ENCODE data around the gene RBM27.
"Not testable (repeated sequence)": the region's sequence is repeated elsewhere in the genome, so short reads cannot be mapped to it uniquely, and the experiment has no call there.

Gene RBM27, protein sequence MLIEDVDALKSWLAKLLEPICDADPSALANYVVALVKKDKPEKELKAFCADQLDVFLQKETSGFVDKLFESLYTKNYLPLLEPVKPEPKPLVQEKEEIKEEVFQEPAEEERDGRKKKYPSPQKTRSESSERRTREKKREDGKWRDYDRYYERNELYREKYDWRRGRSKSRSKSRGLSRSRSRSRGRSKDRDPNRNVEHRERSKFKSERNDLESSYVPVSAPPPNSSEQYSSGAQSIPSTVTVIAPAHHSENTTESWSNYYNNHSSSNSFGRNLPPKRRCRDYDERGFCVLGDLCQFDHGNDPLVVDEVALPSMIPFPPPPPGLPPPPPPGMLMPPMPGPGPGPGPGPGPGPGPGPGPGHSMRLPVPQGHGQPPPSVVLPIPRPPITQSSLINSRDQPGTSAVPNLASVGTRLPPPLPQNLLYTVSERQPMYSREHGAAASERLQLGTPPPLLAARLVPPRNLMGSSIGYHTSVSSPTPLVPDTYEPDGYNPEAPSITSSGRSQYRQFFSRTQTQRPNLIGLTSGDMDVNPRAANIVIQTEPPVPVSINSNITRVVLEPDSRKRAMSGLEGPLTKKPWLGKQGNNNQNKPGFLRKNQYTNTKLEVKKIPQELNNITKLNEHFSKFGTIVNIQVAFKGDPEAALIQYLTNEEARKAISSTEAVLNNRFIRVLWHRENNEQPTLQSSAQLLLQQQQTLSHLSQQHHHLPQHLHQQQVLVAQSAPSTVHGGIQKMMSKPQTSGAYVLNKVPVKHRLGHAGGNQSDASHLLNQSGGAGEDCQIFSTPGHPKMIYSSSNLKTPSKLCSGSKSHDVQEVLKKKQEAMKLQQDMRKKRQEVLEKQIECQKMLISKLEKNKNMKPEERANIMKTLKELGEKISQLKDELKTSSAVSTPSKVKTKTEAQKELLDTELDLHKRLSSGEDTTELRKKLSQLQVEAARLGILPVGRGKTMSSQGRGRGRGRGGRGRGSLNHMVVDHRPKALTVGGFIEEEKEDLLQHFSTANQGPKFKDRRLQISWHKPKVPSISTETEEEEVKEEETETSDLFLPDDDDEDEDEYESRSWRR

DNA sequence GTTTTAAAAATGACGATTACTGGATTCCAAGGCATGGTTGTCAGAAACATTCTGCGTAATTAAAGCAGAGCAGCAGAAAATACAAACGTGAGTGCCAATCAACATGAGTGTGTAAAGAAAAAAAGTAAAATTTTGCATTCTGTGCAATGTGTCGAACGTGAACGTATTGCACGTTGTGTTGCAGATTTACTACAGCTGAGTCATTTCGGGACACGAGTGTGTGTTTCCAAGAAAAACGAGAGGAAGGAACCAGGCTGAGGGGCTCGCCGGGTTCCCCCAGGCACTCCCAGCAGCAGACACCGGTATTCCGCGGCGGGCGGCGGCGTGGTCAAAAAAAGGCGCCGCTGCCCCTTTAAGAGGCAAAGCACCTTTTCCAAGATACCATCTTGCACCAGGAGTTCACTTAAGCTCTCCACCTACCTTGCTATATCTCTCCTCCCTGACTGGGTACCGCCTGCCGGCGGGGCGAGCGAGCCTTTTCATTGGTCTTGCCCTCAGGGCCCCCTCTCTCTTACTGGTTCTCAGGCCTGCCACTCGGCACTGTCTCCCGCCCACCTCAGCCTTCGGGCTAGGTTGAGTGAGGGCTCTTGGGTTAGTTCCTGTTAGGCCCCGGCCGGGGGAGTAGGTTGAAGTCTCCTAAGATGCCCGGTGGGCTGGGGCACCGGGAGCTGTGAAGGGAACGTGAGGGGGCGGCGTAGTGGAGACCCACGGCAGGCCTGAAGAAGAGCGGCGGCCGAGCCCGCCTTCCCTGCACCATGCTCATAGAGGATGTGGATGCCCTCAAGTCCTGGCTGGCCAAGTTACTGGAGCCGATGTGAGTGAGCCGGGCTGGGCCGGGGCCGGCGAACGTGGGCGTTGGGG is at the start of gene RBM27:
RBM27 (plus strand) TSS at position 595 of the 861 bp plus-strand sequence; CDS start at position 756, 161 bp downstream.
- DNase-seq: peak; percentile 88 to 98

DNA sequence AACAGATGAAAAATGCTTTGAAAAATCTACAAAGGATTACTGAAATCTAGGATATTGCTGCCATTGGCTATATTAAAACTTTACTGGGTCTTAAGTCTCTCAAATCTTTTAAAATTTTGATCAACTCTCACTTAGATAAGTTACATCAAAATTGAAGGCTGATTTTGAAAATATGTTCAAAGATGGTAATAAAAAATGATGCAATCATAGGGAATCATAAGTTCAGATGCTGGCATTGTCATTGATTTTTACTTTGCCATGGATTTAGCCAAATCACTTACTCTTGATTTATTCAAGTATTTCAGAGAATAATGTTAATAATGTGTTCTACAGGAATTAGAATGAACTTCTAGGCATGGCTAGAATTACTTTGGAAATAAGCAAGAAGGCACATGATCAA is 45.1 kb upstream of the RBM27 start:
- no peak for DNase-seq

DNA sequence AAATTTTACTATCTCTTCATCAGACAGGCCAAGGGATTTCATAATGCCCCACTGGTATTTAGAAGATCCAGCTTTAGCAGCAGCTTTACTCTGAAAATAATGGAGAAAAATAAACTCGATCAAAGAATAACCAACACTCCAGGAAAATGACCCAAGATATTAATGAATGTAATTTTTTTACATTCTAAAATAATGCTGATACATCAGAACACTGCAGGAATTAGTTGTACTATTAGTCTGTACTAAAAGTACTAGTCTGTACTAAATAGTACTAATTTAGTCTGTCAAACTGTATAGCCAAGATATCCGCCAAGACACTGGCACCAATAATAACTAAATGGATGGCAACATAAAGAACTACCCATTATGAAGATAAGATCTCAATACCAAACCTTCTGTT is 39.0 kb upstream of the RBM27 start:
- no peak for DNase-seq

DNA sequence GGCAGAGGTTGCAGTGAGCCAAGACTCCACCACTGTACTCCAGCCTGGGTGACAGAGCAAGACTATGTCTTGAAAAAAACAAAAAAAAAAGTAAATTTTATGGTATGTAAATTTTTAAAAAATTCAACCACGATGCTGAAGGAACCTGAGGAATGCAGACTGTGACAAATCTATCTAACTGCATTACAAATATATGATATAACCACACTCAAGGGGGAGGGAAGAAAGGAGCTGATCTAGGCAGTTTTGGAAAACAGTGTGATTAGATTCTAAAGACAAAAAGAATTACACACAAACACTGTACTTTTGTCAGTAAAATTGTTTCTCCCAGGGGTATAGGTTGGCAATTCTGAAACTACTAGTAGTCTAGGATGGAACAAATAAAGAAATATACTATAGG is 37.9 kb upstream of the RBM27 start:
- DNase-seq: no peak

DNA sequence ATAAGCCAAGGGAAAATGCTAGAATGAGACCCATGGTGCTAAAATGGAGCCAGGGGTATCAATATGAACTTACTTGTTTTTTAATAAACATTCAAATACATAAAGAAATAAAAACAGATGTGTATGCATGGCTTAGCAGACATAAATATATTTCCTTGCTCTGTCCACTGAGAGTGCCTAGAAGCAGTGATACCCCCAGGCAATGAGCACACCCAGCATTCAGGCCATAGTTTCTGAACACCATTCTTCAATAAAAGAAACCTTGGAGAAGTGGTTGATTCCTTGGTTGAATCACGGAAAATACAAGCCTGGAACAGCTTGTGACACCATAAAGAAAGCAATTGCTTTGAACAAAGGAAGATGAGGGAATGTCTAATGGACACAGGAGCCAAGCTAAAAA is 37.5 kb upstream of the RBM27 start:
- DNase-seq: no peak

DNA sequence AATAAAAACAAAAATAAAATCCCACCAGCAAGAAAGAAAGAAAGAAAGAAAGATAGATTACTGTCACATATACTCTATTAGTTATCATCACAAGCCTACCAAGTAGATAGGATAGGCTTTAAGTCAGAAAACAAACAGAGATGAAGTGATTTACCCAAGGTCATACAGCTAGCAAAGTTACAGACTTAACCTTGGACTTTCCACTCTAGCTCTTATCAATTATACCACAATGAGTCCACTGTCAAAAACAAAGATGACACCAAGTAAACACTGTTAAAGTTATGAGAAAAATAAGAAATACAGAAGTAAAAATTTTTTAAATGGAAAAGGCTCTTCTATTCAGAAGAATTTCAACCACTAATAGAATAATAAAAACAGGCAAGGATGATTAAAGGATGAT is 34.3 kb upstream of the RBM27 start:
- no peak for DNase-seq

DNA sequence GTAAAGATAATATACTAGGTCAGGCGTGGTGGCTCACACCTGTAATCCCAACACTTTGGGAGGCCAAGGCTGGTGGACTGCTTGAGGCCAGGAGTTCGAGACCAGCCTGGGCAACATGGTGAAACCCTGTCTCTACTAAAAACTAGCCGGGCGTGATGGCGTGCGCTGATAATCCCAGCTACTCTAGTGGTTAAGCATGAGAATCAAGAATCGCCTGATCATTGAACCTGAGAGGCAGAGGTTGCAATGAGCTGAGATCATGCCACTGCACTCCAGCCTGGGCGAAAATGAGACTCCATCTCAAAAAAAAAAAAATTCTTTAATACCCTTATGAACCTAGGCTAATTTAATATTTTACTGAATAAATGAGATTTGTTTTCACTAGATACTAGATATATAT is 30.4 kb upstream of the RBM27 start:
- DNase-seq: not testable (repeated sequence)

DNA sequence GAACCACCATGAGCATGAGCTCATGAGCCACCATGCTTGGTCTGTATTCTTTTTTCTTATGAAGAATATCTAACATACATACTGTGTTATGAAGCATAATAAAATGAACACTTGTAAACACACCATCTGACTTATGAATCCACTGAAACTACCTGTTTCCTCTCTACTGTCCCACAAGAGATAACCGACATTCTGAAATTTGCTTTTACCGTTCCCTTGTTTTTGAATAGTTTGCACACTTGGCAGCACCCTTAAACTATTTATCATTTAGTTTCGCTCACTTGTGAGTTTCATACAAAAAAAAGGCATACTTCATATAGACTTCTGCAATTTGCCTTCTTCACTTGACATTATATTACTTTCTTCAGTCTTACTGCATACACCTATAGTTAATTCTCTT is 29.8 kb upstream of the RBM27 start:
- DNase-seq: no peak

DNA sequence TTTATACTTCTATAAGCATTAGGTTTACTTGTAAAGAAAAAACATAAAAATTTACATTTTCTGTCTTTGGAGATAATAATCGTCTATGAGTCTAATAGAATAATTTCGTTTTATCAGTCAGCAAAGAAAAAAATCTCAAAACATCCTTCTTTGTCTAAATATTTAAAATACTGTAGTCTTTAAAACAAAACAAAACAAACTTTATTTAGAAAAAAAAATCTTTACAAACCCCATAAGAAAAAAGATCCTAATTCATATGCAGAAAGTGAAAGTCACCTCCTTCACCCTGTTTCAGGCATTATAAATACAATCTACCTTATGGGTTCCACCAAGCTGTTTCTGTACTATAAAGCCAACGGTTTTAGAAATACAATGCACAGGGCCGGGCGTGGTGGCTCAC is 26.6 kb upstream of the RBM27 start:
- no peak for DNase-seq

DNA sequence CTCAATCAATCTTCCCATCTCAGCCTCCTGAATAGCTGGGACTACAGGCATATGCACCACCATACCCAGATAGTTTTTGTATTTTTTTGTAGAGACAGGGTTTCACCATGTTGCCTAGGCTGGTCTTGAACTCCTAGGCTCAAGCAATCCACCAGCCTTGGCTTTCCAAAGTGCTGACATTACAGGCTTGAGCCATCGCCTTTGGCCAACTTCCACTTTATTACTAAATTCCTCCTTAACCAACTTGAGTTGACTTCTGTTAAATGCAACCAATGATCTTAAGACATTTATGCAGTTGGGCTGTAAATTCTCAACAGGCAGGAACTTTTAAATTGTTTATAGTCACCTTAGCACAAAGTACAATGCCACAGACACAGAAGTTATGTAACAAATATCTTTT is 23.7 kb upstream of the RBM27 start:
- DNase-seq: no peak

DNA sequence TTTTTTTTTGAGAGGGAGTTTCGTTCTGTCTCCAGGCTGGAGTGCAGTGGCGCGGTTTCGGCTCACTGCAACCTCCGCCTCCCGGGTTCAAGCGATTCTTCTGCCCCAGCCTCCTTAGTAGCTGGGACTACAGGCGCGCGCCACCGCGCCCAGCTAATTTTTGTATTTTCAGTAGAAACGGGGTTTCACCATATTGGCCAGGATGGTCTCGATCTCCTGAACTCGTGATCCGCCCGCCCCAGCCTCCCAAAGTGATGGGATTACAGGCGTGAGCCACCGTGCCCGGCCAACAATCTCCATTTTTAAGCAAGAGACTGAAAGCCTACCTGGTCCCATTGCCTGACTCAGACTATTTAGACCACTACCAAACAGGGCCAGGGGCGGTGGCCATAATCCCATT is 20.0 kb upstream of the RBM27 start:
- DNase-seq: not testable (repeated sequence)

DNA sequence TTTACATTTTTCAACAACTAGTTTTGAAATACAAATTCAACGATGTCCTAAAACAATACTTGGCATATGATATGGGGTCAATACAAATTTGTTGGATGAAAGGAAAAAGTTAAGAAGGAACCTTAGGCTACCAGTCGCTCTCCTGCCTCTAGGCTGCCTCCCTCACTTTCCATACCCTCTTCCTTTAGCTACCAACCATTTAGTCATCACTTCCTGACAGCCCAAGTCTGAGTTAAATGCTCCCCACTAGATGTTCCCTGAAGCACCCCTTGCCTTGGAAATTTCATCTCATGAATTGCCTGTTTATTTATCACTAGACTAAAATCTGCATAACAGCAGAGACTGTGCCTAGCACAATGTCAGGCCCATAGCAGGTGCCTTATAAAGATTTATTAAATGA is 18.2 kb upstream of the RBM27 start:
- peak in 1 of 2 donors; percentile 61 for DNase-seq

DNA sequence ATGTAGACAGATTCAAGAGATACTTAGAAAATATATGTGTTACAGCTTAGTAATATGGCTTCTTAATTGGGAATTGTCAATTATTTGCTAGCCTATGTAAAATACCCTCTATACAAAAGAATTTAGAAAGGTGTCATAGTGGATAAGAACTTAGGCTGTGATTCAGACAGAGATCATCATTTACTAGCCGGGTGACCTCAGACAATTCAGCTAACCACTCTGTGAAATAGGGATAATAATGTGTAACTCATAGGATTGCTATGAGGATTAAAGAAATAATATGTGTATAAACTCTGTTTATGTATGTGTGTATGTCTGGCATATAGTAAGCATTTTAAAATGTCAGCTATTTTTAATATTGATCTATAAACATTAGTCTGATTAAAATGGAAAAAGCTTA is 15.0 kb upstream of the RBM27 start:
- no peak for DNase-seq

DNA sequence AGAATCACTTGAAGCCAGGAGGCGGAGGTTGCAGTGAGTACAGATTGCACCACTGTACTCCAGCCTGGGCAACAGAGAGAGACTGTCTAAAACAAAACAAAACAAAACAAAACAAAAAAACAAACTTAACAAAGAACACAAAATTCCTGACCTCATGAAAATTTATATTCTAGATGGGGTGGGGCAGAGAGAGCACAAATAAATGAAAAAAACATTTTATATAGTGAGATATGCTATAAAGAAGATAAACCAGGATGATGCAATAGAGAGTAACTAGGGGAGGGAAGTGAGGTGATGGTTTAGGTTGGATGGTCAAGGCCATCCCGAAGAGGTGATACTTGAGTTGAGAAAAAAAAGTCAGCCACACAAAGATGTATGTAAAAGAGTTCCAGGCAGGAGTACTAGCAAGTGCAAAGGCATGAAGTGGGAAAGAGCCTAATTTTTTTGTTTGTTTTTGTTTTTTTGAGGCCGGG is 10.8 kb upstream of the RBM27 start:
- DNase-seq: no peak

DNA sequence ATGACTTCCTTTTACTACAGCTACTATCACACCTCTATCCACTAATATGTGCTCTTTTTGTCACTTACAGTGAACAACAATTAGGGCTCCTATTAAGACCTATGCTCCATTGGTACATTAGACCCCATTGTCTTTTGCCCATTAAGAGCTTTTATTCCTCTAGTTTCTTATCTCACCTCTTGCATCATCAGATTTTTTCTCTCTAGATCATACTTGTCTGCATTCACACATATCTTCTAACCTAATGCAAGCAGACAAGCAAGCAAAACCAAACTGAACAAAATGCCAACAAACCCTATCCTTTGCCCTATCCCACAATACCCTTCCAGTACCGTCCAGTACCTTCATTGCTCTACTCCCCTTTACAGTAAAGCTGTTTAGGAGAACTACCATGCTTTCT is 10.1 kb upstream of the RBM27 start:
- no peak for DNase-seq

DNA sequence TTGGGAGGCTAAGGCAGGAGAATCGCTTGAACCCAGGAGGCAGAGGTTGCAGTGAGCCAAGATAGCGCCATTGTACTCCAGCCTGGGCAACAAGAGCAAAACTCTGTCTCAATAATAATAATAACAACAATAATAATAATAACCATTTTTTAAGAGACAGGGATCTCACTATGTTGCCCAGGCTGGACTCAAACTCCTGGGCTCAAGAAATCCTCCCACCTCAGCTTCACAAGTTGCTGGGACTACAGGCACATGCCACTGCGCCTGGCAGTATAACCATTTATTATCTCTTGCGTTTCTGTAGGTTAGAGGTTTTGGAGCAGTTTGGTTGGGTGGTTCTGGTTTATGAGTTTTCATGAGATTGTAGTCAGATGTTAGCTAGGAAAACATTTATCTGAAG is 8.4 kb upstream of the RBM27 start:
- not testable (repeated sequence) for DNase-seq

DNA sequence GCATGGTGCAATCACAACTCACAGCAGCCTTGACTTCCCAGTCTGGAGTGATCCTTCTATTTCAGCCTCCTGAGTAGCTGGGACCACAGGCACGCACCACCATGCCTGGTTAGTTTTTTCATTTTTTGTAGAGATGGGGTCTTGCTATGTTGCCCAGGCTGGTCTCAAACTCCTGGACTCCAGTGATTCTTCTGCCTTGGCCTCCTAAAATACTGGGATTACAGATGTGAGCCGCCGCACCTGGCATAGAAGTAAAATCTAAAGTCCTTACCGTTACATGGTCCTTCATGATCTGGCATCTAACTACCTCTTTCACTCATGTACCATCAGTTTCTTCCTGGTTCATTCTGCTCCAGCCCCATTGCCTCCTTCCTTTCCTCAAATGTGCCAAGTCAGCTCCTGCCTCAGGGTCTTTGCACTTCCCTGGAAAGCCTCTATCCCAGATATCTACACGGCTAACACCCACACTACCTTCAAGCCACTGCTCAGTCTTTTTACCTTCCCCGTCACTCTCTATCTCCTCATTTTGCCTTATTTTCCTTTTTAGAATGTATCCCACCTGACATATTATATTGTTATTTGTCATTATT is 6.9 kb upstream of the RBM27 start:
- DNase-seq: no peak

DNA sequence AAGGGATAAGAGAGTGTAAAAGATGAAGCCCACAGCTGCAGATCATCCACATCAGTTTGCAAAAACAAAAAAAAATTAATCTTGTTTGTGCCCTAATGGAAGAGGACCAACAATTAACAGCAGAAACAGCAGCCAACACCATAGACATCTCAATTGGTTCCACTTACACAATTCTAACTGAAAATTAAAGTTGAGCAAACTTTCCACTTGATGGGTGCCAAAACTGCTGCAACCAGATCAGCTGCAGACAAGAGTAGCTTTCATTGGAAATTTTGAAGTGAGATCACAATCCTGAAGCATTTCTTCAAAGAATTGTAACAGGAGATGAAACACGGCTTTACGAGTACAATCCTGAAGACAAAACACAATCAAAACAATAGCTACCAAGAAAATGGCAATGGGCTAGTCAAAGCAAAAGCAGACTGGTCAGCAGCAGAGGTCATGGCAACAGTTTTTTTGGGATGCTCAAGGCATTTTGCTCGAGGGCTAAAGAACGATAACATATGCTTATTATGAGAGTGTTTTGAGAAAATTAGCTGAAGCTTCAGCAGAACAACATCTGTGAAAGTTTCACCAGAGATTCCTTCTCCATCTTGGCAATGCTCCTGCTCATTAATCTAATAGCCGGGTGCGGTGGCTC is 4.1 kb upstream of the RBM27 start:
- DNase-seq: no peak

DNA sequence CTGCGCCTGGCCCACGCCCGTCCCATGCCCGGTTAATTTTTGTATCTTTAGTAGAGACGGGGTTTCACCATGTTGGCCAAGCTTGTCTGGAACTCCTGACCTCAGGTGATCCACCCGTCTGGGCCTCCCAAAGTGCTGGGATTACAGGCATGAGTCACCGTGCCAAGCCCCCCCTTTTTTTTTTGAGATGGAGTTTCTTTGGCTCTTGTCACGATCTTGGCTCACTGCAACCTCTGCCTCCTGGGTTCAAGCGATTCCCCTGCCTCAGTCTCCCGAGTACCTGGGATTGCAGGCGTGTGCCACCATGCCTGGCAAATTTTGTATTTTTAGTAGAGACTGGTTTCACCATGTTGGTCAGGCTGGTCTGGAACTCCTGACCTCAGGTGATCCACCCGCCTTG is 1.6 kb upstream of the RBM27 start:
- not testable (repeated sequence) for DNase-seq

DNA sequence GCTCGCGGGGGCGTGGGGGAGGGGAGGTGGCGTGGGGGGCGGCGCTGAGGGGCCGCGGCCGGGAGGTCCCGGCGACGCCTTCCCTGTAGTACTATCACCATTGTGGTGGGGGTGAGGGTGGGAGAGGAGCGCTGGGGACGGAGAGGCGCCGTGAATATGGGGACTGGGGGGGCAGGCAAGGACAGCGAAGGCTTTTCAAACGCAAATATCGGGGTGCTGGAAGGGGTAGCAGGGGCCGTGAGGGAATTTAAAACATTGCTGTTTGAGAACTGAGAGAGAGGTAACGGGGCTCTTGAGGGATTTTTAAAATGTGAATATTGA is 427 bp downstream of the RBM27 start:
- no peak for DNase-seq

DNA sequence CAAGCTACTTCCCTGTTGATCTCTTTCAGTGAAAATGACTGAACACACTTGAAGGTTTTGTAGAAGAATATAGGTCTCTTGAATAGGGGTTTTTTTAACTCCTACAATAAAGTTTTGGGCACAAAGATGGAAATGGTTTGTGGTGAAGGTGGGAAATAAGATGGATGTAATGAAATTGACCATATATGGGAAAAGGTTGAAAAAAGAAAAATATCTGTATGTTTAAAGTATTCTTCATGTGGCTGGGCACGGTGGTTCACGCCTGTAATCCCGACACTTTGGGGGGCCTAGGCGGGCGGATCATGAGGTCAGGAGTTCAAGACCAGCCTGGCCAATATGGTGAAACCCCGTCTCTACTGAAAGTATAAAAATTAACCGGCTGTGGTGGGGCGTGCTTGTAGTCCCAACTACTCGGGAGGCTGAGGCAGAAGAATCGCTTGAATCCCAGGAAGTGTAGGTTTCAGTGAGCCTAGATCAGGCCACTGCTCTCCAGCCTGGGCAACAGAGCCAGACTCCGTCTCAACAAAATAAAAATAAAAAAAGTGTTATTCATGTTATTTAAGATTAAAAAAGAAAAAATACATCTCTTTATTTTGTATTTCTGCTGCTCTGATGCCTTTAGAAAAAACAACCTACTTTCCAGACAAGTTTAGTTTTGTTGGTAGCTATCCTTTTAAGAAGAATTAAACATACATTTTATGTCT is 2.2 kb downstream of the RBM27 start:
- no peak for DNase-seq
